H1 (cell line): Measurements from ENCODE around the gene NAV3. TPM values are rescaled to one million over a fixed set of nuclear protein-coding genes. Genes with fewer than 3 reads are reported as not detected.

Experiments used
- CTCF ChIA-PET: fragments of 300-600 bp; sonication (Branson Sonifier 250); formaldehyde crosslinking; loops from one replicate; lab custom pipeline; 2021; ENCODE audit not compliant: partially characterized antibody; lab: Charles Lee
- POLR2A ChIA-PET: fragments of 300-600 bp; sonication (Branson Sonifier 250); formaldehyde crosslinking; loops from one replicate; lab custom pipeline; 2021; ENCODE audit warnings: inconsistent platforms; ENCODE audit not compliant: partially characterized antibody; lab: Charles Lee
- DNase-seq, 2 experiments: peaks; one replicate each; pipeline versions ENCODE4 v3.0.0 to v3.0.0-alpha.2; 2010 to 2022; ENCODE audit warnings: low spot score in 2 of 2, low read depth in 1 of 2, mixed read lengths in 1 of 2
- FAIRE-seq: peaks from 2 replicates; lab custom pipeline; 2011; peaks lifted over from hg19 to GRCh38; lab: Jason Lieb, UNC
- H2AFZ ChIP-seq: 2 replicates; pipeline ENCODE4 v1.8.1; 2012; ENCODE audit warnings: low read length, inconsistent platforms
- H2AK5ac ChIP-seq: 2 replicates; pipeline ENCODE4 v1.6.1; 2013; ENCODE audit warnings: low read depth, low read length
- H2BK120ac ChIP-seq: replicated peaks from 2 replicates; pipeline ENCODE3; 2013; ENCODE audit warnings: low read depth, low read length, inconsistent platforms
- H2BK12ac ChIP-seq: 2 replicates; pipeline ENCODE4 v1.6.1; 2013; ENCODE audit warnings: low read depth, low read length
- H2BK15ac ChIP-seq: 2 replicates; pipeline ENCODE4 v1.6.1; 2013; ENCODE audit warnings: low read length
- H2BK20ac ChIP-seq: 2 replicates; pipeline ENCODE4 v1.6.1; 2013; ENCODE audit warnings: low read length
- H2BK5ac ChIP-seq: 2 replicates; pipeline ENCODE4 v1.6.1; 2013; ENCODE audit warnings: low read depth, low read length
- H3K14ac ChIP-seq: 2 replicates; pipeline ENCODE4 v1.6.1; 2013; ENCODE audit warnings: inconsistent platforms; ENCODE audit not compliant: insufficient read length
- H3K18ac ChIP-seq: 2 replicates; pipeline ENCODE4 v1.6.1; 2013; ENCODE audit warnings: low read length; ENCODE audit errors: extremely low read depth
- H3K23ac ChIP-seq: 2 replicates; pipeline ENCODE4 v1.6.1; 2013; ENCODE audit warnings: inconsistent platforms; ENCODE audit not compliant: insufficient read length
- H3K23me2 ChIP-seq: 2 replicates; pipeline ENCODE4 v1.6.1; 2013; ENCODE audit warnings: low read depth, low read length
- H3K27ac ChIP-seq: 2 replicates; pipeline ENCODE4 v1.6.1; 2011; ENCODE audit warnings: low read depth, low read length, inconsistent platforms
- H3K27me3 ChIP-seq, 4 experiments: replicated peaks in 1 of 4; 1 replicate in 1 of 4; 2 replicates in 3 of 4; pipeline versions ENCODE4 v1.6.1 to v1.8.1; 2011 to 2013; ENCODE audit warnings: low read length in 3 of 4, mild to moderate bottlenecking in 3 of 4, inconsistent platforms in 2 of 4, mixed read lengths in 2 of 4, moderate library complexity in 1 of 4; ENCODE audit not compliant: control insufficient read depth in 3 of 4, insufficient read depth in 3 of 4; ENCODE audit errors: extremely low read depth in 1 of 4
- H3K36me3 ChIP-seq, 4 experiments: 2 replicates each; pipeline versions ENCODE4 v1.6.1 to v1.8.1; 2011 to 2013; ENCODE audit warnings: mild to moderate bottlenecking in 4 of 4, low read length in 3 of 4, moderate library complexity in 2 of 4, control low read depth in 1 of 4, inconsistent platforms in 1 of 4; ENCODE audit not compliant: insufficient read depth in 4 of 4, control insufficient read depth in 2 of 4
- H3K4ac ChIP-seq: replicated peaks from 2 replicates; pipeline ENCODE3; 2013; ENCODE audit warnings: low read length, low read depth, mixed read lengths, inconsistent platforms; ENCODE audit not compliant: insufficient read length
- H3K4me1 ChIP-seq, 4 experiments: replicated peaks in 1 of 4; 1 replicate in 1 of 4; 2 replicates in 3 of 4; pipeline versions ENCODE4 v1.6.1 to v1.8.1; 2011 to 2013; ENCODE audit warnings: low read length in 3 of 4, inconsistent platforms in 2 of 4, mixed read lengths in 1 of 4; ENCODE audit not compliant: insufficient read depth in 4 of 4, control insufficient read depth in 3 of 4
- H3K4me2 ChIP-seq, 2 experiments: 2 replicates each; pipeline versions ENCODE4 v1.6.1 to v1.8.1; 2011 to 2013; ENCODE audit warnings: low read depth in 2 of 2, low read length in 2 of 2, control low read depth in 1 of 2, inconsistent platforms in 1 of 2, mild to moderate bottlenecking in 1 of 2; ENCODE audit not compliant: insufficient read depth in 1 of 2
- H3K4me3 ChIP-seq, 4 experiments: fragments of 200-600, 300-600 bp in 1 of 4; sonication (generic), shearing (Covaris generic), sonication (Bioruptor Twin) in 1 of 4; 2 replicates each; pipeline versions ENCODE4 v1.5.1 to v1.8.1; 2011 to 2016; ENCODE audit warnings: low read length in 4 of 4, low read depth in 3 of 4, control low read depth in 2 of 4, inconsistent platforms in 2 of 4, mild to moderate bottlenecking in 2 of 4, mixed read lengths in 1 of 4, moderate library complexity in 1 of 4; ENCODE audit not compliant: insufficient read depth in 2 of 4; ENCODE audit errors: extremely low read depth in 1 of 4
- H3K56ac ChIP-seq: replicated peaks from 2 replicates; pipeline ENCODE3; 2013; ENCODE audit warnings: low read depth, mild to moderate bottlenecking, mixed read lengths, low read length, inconsistent platforms; ENCODE audit not compliant: insufficient read length
- H3K79me1 ChIP-seq: 2 replicates; pipeline ENCODE4 v1.6.1; 2013; ENCODE audit warnings: low read depth, low read length, control low read depth
- H3K79me2 ChIP-seq, 2 experiments: 2 replicates each; pipeline versions ENCODE4 v1.6.1 to v1.8.1; 2012 to 2013; ENCODE audit warnings: low read length in 2 of 2, mild to moderate bottlenecking in 2 of 2, inconsistent platforms in 1 of 2; ENCODE audit not compliant: insufficient read depth in 2 of 2, control insufficient read depth in 1 of 2
- H3K9ac ChIP-seq, 4 experiments: replicated peaks in 1 of 4; 1 replicate in 1 of 4; 2 replicates in 3 of 4; pipeline versions ENCODE4 v1.6.1 to v1.8.1; 2011 to 2013; ENCODE audit warnings: low read depth in 3 of 4, low read length in 3 of 4, control low read depth in 2 of 4, mild to moderate bottlenecking in 2 of 4, moderate library complexity in 2 of 4, inconsistent platforms in 1 of 4; ENCODE audit errors: extremely low read depth in 1 of 4
- H3K9me3 ChIP-seq, 2 experiments: 2 replicates each; pipeline versions ENCODE4 v1.6.1 to v1.8.1; 2012 to 2013; ENCODE audit warnings: mild to moderate bottlenecking in 2 of 2, moderate library complexity in 2 of 2, control low read depth in 1 of 2, inconsistent platforms in 1 of 2, low read depth in 1 of 2, low read length in 1 of 2, mixed read lengths in 1 of 2; ENCODE audit not compliant: insufficient read depth in 2 of 2
- H4K20me1 ChIP-seq, 2 experiments: replicated peaks in 1 of 2; 2 replicates each; pipeline versions ENCODE3 to v1.8.1; 2011 to 2013; ENCODE audit warnings: inconsistent platforms in 2 of 2, low read length in 2 of 2, mild to moderate bottlenecking in 1 of 2; ENCODE audit not compliant: insufficient read depth in 2 of 2, control insufficient read depth in 1 of 2
- H4K5ac ChIP-seq: 2 replicates; pipeline ENCODE4 v1.6.1; 2013; ENCODE audit warnings: low read length, low read depth, mixed read lengths, inconsistent platforms; ENCODE audit not compliant: insufficient read length
- H4K8ac ChIP-seq: 2 replicates; pipeline ENCODE4 v1.8.0; 2013; ENCODE audit warnings: mild to moderate bottlenecking, moderate library complexity, low read length, inconsistent platforms; ENCODE audit not compliant: insufficient read depth; ENCODE audit errors: extremely low read depth
- H4K91ac ChIP-seq: replicated peaks from 2 replicates; pipeline ENCODE3; 2013; ENCODE audit warnings: low read length, mixed read lengths, inconsistent platforms; ENCODE audit not compliant: insufficient read length
- RAD21 ChIP-seq, 2 experiments: IDR thresholded peaks in 1 of 2; conservative IDR thresholded peaks in 1 of 2; 2 replicates each; pipeline ENCODE4 v1.6.1; 2011; ENCODE audit warnings: low read depth in 2 of 2, low read length in 2 of 2, improper control_type of control experiment in 1 of 2, inconsistent platforms in 1 of 2, mild to moderate bottlenecking in 1 of 2, moderate library complexity in 1 of 2
- WGBS, 2 experiments: shearing (Covaris generic) in 1 of 2; methylation state at CpG; one replicate each; pipeline versions ENCODE4 v1.1.6 to v1.1.7; 2013 to 2015; ENCODE audit warnings: low lambda C conversion rate in 2 of 2, mixed read lengths in 2 of 2, inconsistent platforms in 1 of 2, low coverage in 1 of 2, missing lambda C conversion rate in 1 of 2; ENCODE audit not compliant: insufficient replicate concordance in 2 of 2, insufficient coverage in 1 of 2, insufficient read length in 1 of 2; ENCODE audit errors: extremely low coverage in 1 of 2, missing lambda C conversion rate in 1 of 2; 5-methylcytosine and 5-hydroxymethylcytosine counted together
- polyA plus RNA-seq, 7 experiments: library from polyadenylated mRNA; depleted of rRNA in 3 of 7; stranded (reverse) in 5 of 7; unstranded in 2 of 7; fragments of >200 nt in 5 of 7; fragments of 200-250 nt in 2 of 7; gene quantifications; 1 replicate in 5 of 7; 2 replicates in 1 of 7; 4 replicates in 1 of 7; pipeline versions ENCODE4 v1.2.1 to v1.2.3, GENCODE V29; 2011 to 2013; ENCODE audit warnings: missing spikeins in 2 of 7, mixed read lengths in 2 of 7
- total RNA-seq: library from RNA; stranded (reverse); fragmentation: NEBNext Ultra II Directional; extraction: Animal tissue kit (Norgen Biotek cat#: 25700); gene quantifications from 2 replicates; pipeline ENCODE4 v1.2.1, GENCODE V29; 2021
- TF ChIP-seq, protein P1 (sequence below), 3 experiments: IDR thresholded peaks; 1 replicate in 2 of 3; 2 replicates in 1 of 3; pipeline versions ENCODE4 v1.5.1 to v1.6.1; 2011; ENCODE audit warnings: low read length in 3 of 3, mild to moderate bottlenecking in 3 of 3, inconsistent platforms in 2 of 3, low read depth in 1 of 3, moderate library complexity in 1 of 3; ENCODE audit not compliant: insufficient read depth in 1 of 3; ENCODE audit errors: control extremely low read depth in 1 of 3

The NAV3 gene
- total and polyA plus RNA-seq, 2 of the 8 experiments (the other 6 are each of a cell fraction or from before 2014, with no cell fraction given) = 0.47 to 5.0 TPM

GRCh38 chr12:77808534-77808933, 22.2 kb upstream of the NAV3 start:
- H3K9me3 ChIP-seq = no peaks in the 10 kb centered on the region
- H2BK20ac ChIP-seq = no peak overlapping the region
- H3K9ac ChIP-seq = no peak overlapping the region
- no peak overlapping the region for H3K4me2 ChIP-seq
- no peaks in the 10 kb centered on the region for H3K27me3 ChIP-seq
- no peak overlapping the region for H3K14ac ChIP-seq
- WGBS, 2 experiments = 93% methylated on average over 9 of the region's 9 CpGs; no CpG with 5 or more reads in 1 of the 2 experiments
- ChIA-PET CTCF (interaction anchor here (0.6 to 1.9 kb wide), 3 partner anchors 10 to 717 kb away, joined by 4 to 7 read pairs (median 5); no protein-coding TSS in a partner anchor), POLR2A (interaction anchor here (1.4 kb wide), 1 partner anchor 10 kb away, joined by 3 read pairs; no protein-coding TSS in a partner anchor)
- H3K18ac ChIP-seq = no peak overlapping the region
- H3K4ac ChIP-seq = no peak overlapping the region
- H3K79me2 ChIP-seq = no peaks in the 10 kb centered on the region
- H3K79me1 ChIP-seq = no peaks in the 10 kb centered on the region
- H2BK120ac ChIP-seq = no peak overlapping the region
- no peak overlapping the region for H4K8ac ChIP-seq
- no peak overlapping the region for H3K4me3 ChIP-seq
- H2AK5ac ChIP-seq = no peak overlapping the region
- no peak overlapping the region for H4K5ac ChIP-seq
- H4K20me1 ChIP-seq = no peaks in the 10 kb centered on the region
- H3K4me1 ChIP-seq = no peaks in the 10 kb centered on the region
- no peak for FAIRE-seq
- H2BK12ac ChIP-seq = no peak overlapping the region
- H3K23me2 ChIP-seq = no peaks in the 10 kb centered on the region
- H3K27ac ChIP-seq = no peak overlapping the region
- H2BK5ac ChIP-seq = no peak overlapping the region
- no peak overlapping the region for H2BK15ac ChIP-seq
- H3K36me3 ChIP-seq = no peaks in the 10 kb centered on the region
- no peak overlapping the region for H4K91ac ChIP-seq
- H2AFZ ChIP-seq = no peak overlapping the region; the same call in 1 of the 2 replicates
- DNase-seq = no peak
- no peak overlapping the region for H3K56ac ChIP-seq
- no peak overlapping the region for H3K23ac ChIP-seq
- TF ChIP-seq RAD21 (IDR thresholded peaks at IDR 0.05 in 1 of 2, conservative IDR thresholded peaks at IDR 0.05 in 1 of 2; ENCODE audit: low read depth in 2 of 2, low read length in 2 of 2) = peak in 1 of 2 experiments; percentile 11; a peak in 1 of 4 replicates
- TF ChIP-seq, protein P1, sequence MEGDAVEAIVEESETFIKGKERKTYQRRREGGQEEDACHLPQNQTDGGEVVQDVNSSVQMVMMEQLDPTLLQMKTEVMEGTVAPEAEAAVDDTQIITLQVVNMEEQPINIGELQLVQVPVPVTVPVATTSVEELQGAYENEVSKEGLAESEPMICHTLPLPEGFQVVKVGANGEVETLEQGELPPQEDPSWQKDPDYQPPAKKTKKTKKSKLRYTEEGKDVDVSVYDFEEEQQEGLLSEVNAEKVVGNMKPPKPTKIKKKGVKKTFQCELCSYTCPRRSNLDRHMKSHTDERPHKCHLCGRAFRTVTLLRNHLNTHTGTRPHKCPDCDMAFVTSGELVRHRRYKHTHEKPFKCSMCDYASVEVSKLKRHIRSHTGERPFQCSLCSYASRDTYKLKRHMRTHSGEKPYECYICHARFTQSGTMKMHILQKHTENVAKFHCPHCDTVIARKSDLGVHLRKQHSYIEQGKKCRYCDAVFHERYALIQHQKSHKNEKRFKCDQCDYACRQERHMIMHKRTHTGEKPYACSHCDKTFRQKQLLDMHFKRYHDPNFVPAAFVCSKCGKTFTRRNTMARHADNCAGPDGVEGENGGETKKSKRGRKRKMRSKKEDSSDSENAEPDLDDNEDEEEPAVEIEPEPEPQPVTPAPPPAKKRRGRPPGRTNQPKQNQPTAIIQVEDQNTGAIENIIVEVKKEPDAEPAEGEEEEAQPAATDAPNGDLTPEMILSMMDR (IDR thresholded peaks at IDR 0.05; ENCODE audit: control extremely low read depth in 1 of 3, insufficient read depth in 1 of 3, low read depth in 1 of 3, low read length in 3 of 3) = 0 out of 4 replicates have a peak, but pooled peaks of 1 of the 3 experiments have one; percentile 2
